ENCODE measurements around the gene NHLRC3. TPM values are rescaled to one million over a fixed set of nuclear protein-coding genes. Genes with fewer than 3 reads are reported as not detected.
A peak's percentile ranks its signal among the peaks of the same experiment; 100 is the strongest.
"Not testable (repeated sequence)": the region's sequence is repeated elsewhere in the genome, so short reads cannot be mapped to it uniquely, and the experiment has no call there.

Gene NHLRC3
- total RNA-seq, 1 experiment from 2014 or later: 13.3 TPM

GRCh38 chr13:39040206-39040605 lies 1.9 kb downstream of the NHLRC3 start:
- DNase-seq (ENCODE audit: low spot score): no peak

GRCh38 chr13:39044536-39044935 lies 6.3 kb downstream of the NHLRC3 start:
- no peak for DNase-seq (ENCODE audit: low spot score)

GRCh38 chr13:39047560-39047959 lies 9.3 kb downstream of the NHLRC3 start:
- peak; percentile 58 for DNase-seq (ENCODE audit: low spot score)

- DNase-seq (ENCODE audit: low spot score): no peak
Observed at GRCh38 chr13:39048806-39049205, 10.6 kb downstream of the NHLRC3 start.

GRCh38 chr13:39049274-39049673 lies 11.0 kb downstream of the NHLRC3 start:
- no peak for DNase-seq (ENCODE audit: low spot score)

- peak; percentile 32 for DNase-seq (ENCODE audit: low spot score)
Observed at GRCh38 chr13:39051157-39051556, 12.9 kb downstream of the NHLRC3 start.

- no peak for DNase-seq (ENCODE audit: low spot score)
Observed at GRCh38 chr13:39052944-39053343, 14.7 kb downstream of the NHLRC3 start.

- no peak for DNase-seq (ENCODE audit: low spot score)
Observed at GRCh38 chr13:39054112-39054511, 15.9 kb downstream of the NHLRC3 start.

- DNase-seq (ENCODE audit: low spot score): no peak
Observed at GRCh38 chr13:39056018-39056417, 17.8 kb downstream of the NHLRC3 start.

GRCh38 chr13:39058040-39058439 lies 19.8 kb downstream of the NHLRC3 start:
- DNase-seq (ENCODE audit: low spot score): no peak

- DNase-seq (ENCODE audit: low spot score): no peak
Observed at GRCh38 chr13:39062004-39062403, 23.7 kb downstream of the NHLRC3 start.

- no peak for DNase-seq (ENCODE audit: low spot score)
Observed at GRCh38 chr13:39072842-39073241, 34.6 kb downstream of the NHLRC3 start.

GRCh38 chr13:39073983-39074382 lies 35.7 kb downstream of the NHLRC3 start:
- peak; percentile 33 for DNase-seq (ENCODE audit: low spot score)

- not testable (repeated sequence) for DNase-seq (ENCODE audit: low spot score)
Observed at GRCh38 chr13:39086251-39086945, 48.1 kb downstream of the NHLRC3 start.

- no peak for DNase-seq (ENCODE audit: low spot score)
Observed at GRCh38 chr13:39091586-39091985, 53.3 kb downstream of the NHLRC3 start.

GRCh38 chr13:39095500-39095899 lies 57.2 kb downstream of the NHLRC3 start:
- DNase-seq (ENCODE audit: low spot score): no peak

GRCh38 chr13:39099231-39099630 lies 61.0 kb downstream of the NHLRC3 start:
- no peak for DNase-seq (ENCODE audit: low spot score)

Other genes starting within 250 kb of the NHLRC3 start
- gene STOML3, start 47.6 kb upstream of the NHLRC3 start, total RNA-seq (2014; rRNA removed; shearing (Covaris generic)): not detected in 2 replicates
- gene PROSER1, start 367 bp upstream of the NHLRC3 start, total RNA-seq (2014; rRNA removed; shearing (Covaris generic)): 29.7 and 34.4 TPM in 2 replicates

All from HT-29 (cell line).